Neural crest cell (in vitro differentiated cells): ENCODE results near the gene AP4E1. TPM values are rescaled to one million over a fixed set of nuclear protein-coding genes. Genes with fewer than 3 reads are reported as not detected.

ENCODE experiments used
- DNase-seq: peaks from one replicate; pipeline ENCODE4 v3.0.0; 2021; ENCODE audit warnings: low read depth, mixed read lengths, low spot score
- H3K27ac Mint-ChIP-seq: one replicate; pipeline ENCODE4 v1.8.0; 2021; ENCODE audit warnings: mild to moderate bottlenecking, mixed read lengths; ENCODE audit not compliant: unreplicated experiment
- H3K27me3 Mint-ChIP-seq: 2 replicates; pipeline ENCODE4 v1.8.0; 2021; ENCODE audit warnings: low read depth, mild to moderate bottlenecking, mixed read lengths
- H3K36me3 Mint-ChIP-seq: 2 replicates; pipeline ENCODE4 v1.8.0; 2021; ENCODE audit warnings: low read depth, mild to moderate bottlenecking, mixed read lengths
- H3K4me1 Mint-ChIP-seq: 2 replicates; pipeline ENCODE4 v1.8.0; 2021; ENCODE audit warnings: mixed read lengths
- H3K4me3 Mint-ChIP-seq: one replicate; pipeline ENCODE4 v1.8.0; 2021; ENCODE audit warnings: mild to moderate bottlenecking, mixed read lengths
- H3K9me3 Mint-ChIP-seq: 2 replicates; pipeline ENCODE4 v1.8.0; 2021; ENCODE audit warnings: mixed read lengths
- CTCF ChIP-seq: fragments of 200-600 bp; sonication (generic); conservative IDR thresholded peaks from 2 replicates; pipeline ENCODE4 v1.5.0; 2021; ENCODE audit warnings: antibody characterized with exemption, mild to moderate bottlenecking
- total RNA-seq: library from RNA; stranded (reverse); gene quantifications from 2 replicates; pipeline ENCODE4 v1.2.1, GENCODE V29; 2021

AP4E1 gene
- total RNA-seq, 1 donor from 2014 or later: 10.8 TPM

- no peak for TF ChIP-seq CTCF
- H3K27ac Mint-ChIP-seq: no peak overlapping the region
- peaks cover 4% of the 10 kb centered on the region for H3K4me1 Mint-ChIP-seq
- peaks cover 2% of the 10 kb centered on the region for H3K9me3 Mint-ChIP-seq
- H3K27me3 Mint-ChIP-seq: no peaks in the 10 kb centered on the region
- H3K36me3 Mint-ChIP-seq: no peaks in the 10 kb centered on the region
- DNase-seq: no peak
- no peak overlapping the region for H3K4me3 Mint-ChIP-seq
Measured at GRCh38 chr15:51049081-51049480, 140.6 kb downstream of the AP4E1 start.

GRCh38 chr15:51051776-51052175 lies 143.3 kb downstream of the AP4E1 start:
- H3K9me3 Mint-ChIP-seq: peaks cover 2% of the 10 kb centered on the region
- no peak for DNase-seq
- TF ChIP-seq CTCF: no peak
- H3K4me3 Mint-ChIP-seq: no peak overlapping the region
- H3K36me3 Mint-ChIP-seq: no peaks in the 10 kb centered on the region
- H3K27ac Mint-ChIP-seq: no peak overlapping the region
- no peaks in the 10 kb centered on the region for H3K27me3 Mint-ChIP-seq
- peaks cover 4% of the 10 kb centered on the region for H3K4me1 Mint-ChIP-seq

GRCh38 chr15:51053571-51053970 lies 145.1 kb downstream of the AP4E1 start:
- no peak overlapping the region for H3K4me3 Mint-ChIP-seq

GRCh38 chr15:51054535-51054934 lies 146.1 kb downstream of the AP4E1 start:
- Mint-ChIP-seq H3K9me3 (peaks cover 2% of the 10 kb centered on the region), H3K27me3 (no peaks in the 10 kb centered on the region), H3K27ac (no peak overlapping the region), H3K36me3 (no peaks in the 10 kb centered on the region), H3K4me3 (no peak overlapping the region), H3K4me1 (peaks cover 3% of the 10 kb centered on the region)
- DNase-seq: no peak
- TF ChIP-seq CTCF: no peak

More at GRCh38 chr15:51053571-51053970, 145.1 kb downstream of the AP4E1 start:
- Mint-ChIP-seq H3K9me3 (peaks cover 2% of the 10 kb centered on the region), H3K4me1 (peaks cover 4% of the 10 kb centered on the region), H3K36me3 (no peaks in the 10 kb centered on the region), H3K27ac (no peak overlapping the region), H3K27me3 (no peaks in the 10 kb centered on the region)
- no peak for DNase-seq
- no peak for TF ChIP-seq CTCF

Other genes starting within 250 kb of the AP4E1 start
- 33.6 and 34.8 TPM in 2 replicates for gene TRPM7, start 221.9 kb upstream of the AP4E1 start, total RNA-seq
- gene SPPL2A, start 143.0 kb upstream of the AP4E1 start, total RNA-seq: 51.7 and 55.0 TPM in 2 replicates
- 0.20 TPM in 1 of 2 replicates, not detected in the other for gene TNFAIP8L3, start 186.2 kb downstream of the AP4E1 start, total RNA-seq